Measurements from ENCODE around the gene KLHDC9. TPM values are rescaled to one million over a fixed set of nuclear protein-coding genes. Genes with fewer than 3 reads are reported as not detected.

KLHDC9 gene
- total and polyA plus RNA-seq, 9 of the 15 experiments (the other 6 are each of a cell fraction or from before 2014, with no cell fraction given) = not detected

- TF ChIP-seq ZBTB9 (CRISPR knock-in tag; IDR thresholded peaks at IDR 0.05) (peak; percentile 60; the same call in 1 of the 2 replicates), ZNF239 (CRISPR knock-in tag; IDR thresholded peaks at IDR 0.05) (0 out of 2 replicates have a peak, but pooled peaks have one; percentile 21), KLF6 (CRISPR knock-in tag; IDR thresholded peaks at IDR 0.05; ENCODE audit: borderline replicate concordance) (no peak), PHF20 (IDR thresholded peaks at IDR 0.05; ENCODE audit: partially characterized antibody) (peak; percentile 40), ILF3 (IDR thresholded peaks at IDR 0.05; ENCODE audit: borderline replicate concordance) (peak; percentile 89; the same call in 1 of the 2 replicates), SIRT6 (IDR thresholded peaks at IDR 0.05; ENCODE audit: low read depth, low read length) (no peak), CREM (IDR thresholded peaks at IDR 0.05; ENCODE audit: low read depth) (peak; percentile 70), BRD4 (IDR thresholded peaks at IDR 0.05) (no peak), ZNF274 (IDR thresholded peaks at IDR 0.05; ENCODE audit: borderline replicate concordance, low read depth, low read length) (no peak), TEAD2 (tag; IDR thresholded peaks at IDR 0.05) (no peak), CBX1 (IDR thresholded peaks at IDR 0.05; ENCODE audit: low read depth) (0 out of 2 replicates have a peak, but pooled peaks have one; percentile 60), TAF9B (IDR thresholded peaks at IDR 0.05; ENCODE audit: partially characterized antibody) (peak; percentile 16), ELK3 (CRISPR knock-in tag; IDR thresholded peaks at IDR 0.05) (no peak), STAT6 (CRISPR knock-in tag; IDR thresholded peaks at IDR 0.05) (peak; percentile 72; the same call in 1 of the 2 replicates), HNRNPLL (IDR thresholded peaks at IDR 0.05; ENCODE audit: low read depth, low read length, poor library complexity, severe bottlenecking) (peak; percentile 29)
Measured at GRCh38 chr1:161132410-161133219, 34.5 kb downstream of the KLHDC9 start, which contains the start of gene DEDD (continued).

Measured in K562 (cell line).